ENCODE data around the gene LYST.

- TF ChIP-seq CTCF (conservative IDR thresholded peaks at IDR 0.05; ENCODE audit: low read length) (no peak), EZH2phosphoT487 (IDR thresholded peaks at IDR 0.05; ENCODE audit: borderline replicate concordance) (no peak)
Measured at GRCh38 chr1:235802573-235803346, 63.9 kb downstream of the LYST start.
